ENCODE data around the gene NUCKS1. TPM values are rescaled to one million over a fixed set of nuclear protein-coding genes. Genes with fewer than 3 reads are reported as not detected.

Gene NUCKS1
- total and polyA plus RNA-seq, 2 of the 4 experiments (the other 2 are of a cell fraction) = 37.9 to 103 TPM

- no peak for TF ChIP-seq USF2 (IDR thresholded peaks at IDR 0.05; ENCODE audit: low read depth, low read length)
These were observed 3.1 kb downstream of the NUCKS1 start (continued) for GRCh38 chr1:205746757-205747412.

- H2AK9ac ChIP-seq (replicated peaks; ENCODE audit: low read depth, low read length, poor library complexity) = no peak overlapping the region
- DNase-seq (no peak), ATAC-seq (ENCODE audit: low read depth) (no peak)
- ChIA-PET CTCF (interaction anchor here (0.9 kb wide), 1 partner anchor 16 kb away, joined by 3 read pairs; no protein-coding TSS in a partner anchor), POLR2A (ENCODE audit: unreplicated experiment) (interaction anchor here (0.6 kb wide), 1 partner anchor 37 kb away, joined by 11 read pairs; no protein-coding TSS in a partner anchor)
- H2AK5ac ChIP-seq (ENCODE audit: low read depth, low read length) = no peak overlapping the region
- H4K8ac ChIP-seq (ENCODE audit: low read depth in 2 of 2, low read length in 2 of 2) = no peak overlapping the region
- no peak overlapping the region for H2BK120ac ChIP-seq (ENCODE audit: low read depth, low read length)
- H3K9me1 ChIP-seq (ENCODE audit: insufficient read depth, low read length) = peaks cover 12% of the 10 kb centered on the region
- no peak overlapping the region for H3K9ac ChIP-seq (ENCODE audit: low read depth, low read length)
- H3K27me3 ChIP-seq (ENCODE audit: control insufficient read depth, insufficient read depth, low read length) = no peaks in the 10 kb centered on the region
- H2BK15ac ChIP-seq (ENCODE audit: low read depth, low read length) = no peak overlapping the region
- no peak overlapping the region for H3K4ac ChIP-seq (ENCODE audit: low read depth, low read length)
- H3K23ac ChIP-seq (ENCODE audit: low read depth, low read length) = no peak overlapping the region
- H3K56ac ChIP-seq (ENCODE audit: extremely low read depth, insufficient read depth, low read length) = no peak overlapping the region
- H3K4me1 ChIP-seq (ENCODE audit: control insufficient read depth, insufficient read depth, low read length) = peaks cover 4% of the 10 kb centered on the region; the same call in 1 of the 2 replicates
- H4K5ac ChIP-seq (ENCODE audit: low read depth, low read length) = no peak overlapping the region
- no peak overlapping the region for H3K4me2 ChIP-seq (ENCODE audit: low read depth, low read length)
- no peaks in the 10 kb centered on the region for H3K9me3 ChIP-seq (ENCODE audit: control insufficient read depth, insufficient read depth, low read length)
- TF ChIP-seq POLR2A (IDR thresholded peaks at IDR 0.05; ENCODE audit: low read depth, low read length) = no peak
- TF ChIP-seq NFE2L2 (IDR thresholded peaks at IDR 0.05; ENCODE audit: low read depth, low read length) = no peak
- no peak for TF ChIP-seq SMC3 (IDR thresholded peaks at IDR 0.05; ENCODE audit: low read depth, low read length)
- no peak for TF ChIP-seq USF2 (IDR thresholded peaks at IDR 0.05; ENCODE audit: low read depth, low read length)
- no peak for TF ChIP-seq MAFK (IDR thresholded peaks at IDR 0.05; ENCODE audit: low read depth, low read length)
- no peak for TF ChIP-seq RFX5 (IDR thresholded peaks at IDR 0.05; ENCODE audit: low read depth, low read length)
- no peak overlapping the region for H2AFZ ChIP-seq (replicated peaks; ENCODE audit: low read length, poor library complexity)
- in situ Hi-C loops (cut with MboI; ENCODE audit: low sequenced_read_pairs) (no loop called here), dilution Hi-C loops (cut with HindIII; ENCODE audit: low sequenced_read_pairs, unreplicated experiment) (no loop called here), intact Hi-C loops (cut with micrococcal nuclease) (no loop called here)
- BruUV-seq (replicated peaks) = no TSS peak
- peaks cover 4% of the 10 kb centered on the region for H3K36me3 ChIP-seq (ENCODE audit: control insufficient read depth, insufficient read depth, low read length)
- no CpG with 5 or more reads among the region's 8 CpGs for whole genome bisulfite sequencing, 2 experiments (ENCODE audit: extremely low coverage in 2 of 2, insufficient read length in 1 of 2)
- no peak overlapping the region for H4K91ac ChIP-seq (ENCODE audit: insufficient read depth, low read depth, low read length)
- no peak overlapping the region for H2BK5ac ChIP-seq (ENCODE audit: low read depth, low read length, poor library complexity, severe bottlenecking)
- peaks cover 83% of the 10 kb centered on the region for H4K20me1 ChIP-seq (ENCODE audit: insufficient read depth, low read length)
- H3K79me1 ChIP-seq (ENCODE audit: low read depth in 1 of 2, low read length in 2 of 2) = peaks cover 3 to 42% of the 10 kb centered on the region in 2 experiments
- H3K14ac ChIP-seq (replicated peaks; ENCODE audit: low read depth, low read length) = no peak overlapping the region
- H3K4me3 ChIP-seq (ENCODE audit: insufficient read depth, low read depth, low read length) = no peak overlapping the region
- H3K27ac ChIP-seq (ENCODE audit: insufficient read depth, low read length) = no peak overlapping the region
- no peak overlapping the region for H3K18ac ChIP-seq (ENCODE audit: low read depth, low read length)
- no peak overlapping the region for H2BK20ac ChIP-seq (ENCODE audit: low read depth, low read length)
These were observed 5.6 kb downstream of the NUCKS1 start for GRCh38 chr1:205744403-205744802.

All from IMR-90 (cell line).